Measurements from ENCODE around the gene CHAT. TPM values are rescaled to one million over a fixed set of nuclear protein-coding genes. Genes with fewer than 3 reads are reported as not detected.

Gene CHAT
- total RNA-seq, 1 donor from 2014 or later = 0.34 TPM

DNA sequence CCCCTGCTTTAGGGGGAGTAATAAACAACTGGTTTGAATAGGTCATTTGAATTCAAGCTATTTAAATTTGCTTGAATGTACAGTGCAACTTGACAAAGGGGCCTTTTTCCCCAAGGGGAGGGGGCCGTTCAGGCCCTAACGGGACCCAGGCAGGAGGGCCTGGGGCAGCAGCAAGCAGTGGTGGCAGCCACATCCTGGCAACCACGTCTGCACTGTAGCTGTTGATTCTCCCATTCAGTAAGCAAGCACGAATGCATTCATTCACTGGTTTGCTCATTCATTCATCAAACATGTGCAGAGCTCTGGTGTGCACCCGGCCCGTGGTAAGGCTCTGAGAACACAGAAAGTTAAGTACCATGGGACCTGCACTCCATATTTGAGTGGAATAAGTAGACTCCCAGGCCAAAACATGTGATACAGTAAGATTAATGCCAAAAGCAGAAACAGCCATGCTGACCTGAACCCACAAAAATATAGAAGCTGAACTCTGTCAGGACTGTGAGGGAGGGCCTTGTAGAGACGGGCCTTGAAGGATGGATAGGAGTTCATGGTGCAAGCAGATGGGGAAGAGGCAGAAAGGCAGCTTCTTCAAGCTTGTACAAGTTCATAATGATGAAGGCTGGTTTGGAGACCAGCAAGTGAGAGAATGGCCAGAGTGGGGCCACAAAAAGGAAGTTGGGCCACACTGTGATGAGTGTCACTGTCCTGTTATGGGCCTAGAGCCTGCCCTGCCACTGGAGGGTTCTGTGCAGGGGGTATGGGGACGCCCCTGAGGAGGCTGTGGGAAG is 36.3 kb downstream of the CHAT start:
- TF ChIP-seq, protein P1, sequence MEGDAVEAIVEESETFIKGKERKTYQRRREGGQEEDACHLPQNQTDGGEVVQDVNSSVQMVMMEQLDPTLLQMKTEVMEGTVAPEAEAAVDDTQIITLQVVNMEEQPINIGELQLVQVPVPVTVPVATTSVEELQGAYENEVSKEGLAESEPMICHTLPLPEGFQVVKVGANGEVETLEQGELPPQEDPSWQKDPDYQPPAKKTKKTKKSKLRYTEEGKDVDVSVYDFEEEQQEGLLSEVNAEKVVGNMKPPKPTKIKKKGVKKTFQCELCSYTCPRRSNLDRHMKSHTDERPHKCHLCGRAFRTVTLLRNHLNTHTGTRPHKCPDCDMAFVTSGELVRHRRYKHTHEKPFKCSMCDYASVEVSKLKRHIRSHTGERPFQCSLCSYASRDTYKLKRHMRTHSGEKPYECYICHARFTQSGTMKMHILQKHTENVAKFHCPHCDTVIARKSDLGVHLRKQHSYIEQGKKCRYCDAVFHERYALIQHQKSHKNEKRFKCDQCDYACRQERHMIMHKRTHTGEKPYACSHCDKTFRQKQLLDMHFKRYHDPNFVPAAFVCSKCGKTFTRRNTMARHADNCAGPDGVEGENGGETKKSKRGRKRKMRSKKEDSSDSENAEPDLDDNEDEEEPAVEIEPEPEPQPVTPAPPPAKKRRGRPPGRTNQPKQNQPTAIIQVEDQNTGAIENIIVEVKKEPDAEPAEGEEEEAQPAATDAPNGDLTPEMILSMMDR (conservative IDR thresholded peaks at IDR 0.05) = no peak
- H3K27ac Mint-ChIP-seq = no peak overlapping the region
- peaks cover 39% of the 10 kb centered on the region for H3K27me3 Mint-ChIP-seq
- H3K4me1 Mint-ChIP-seq (ENCODE audit: unreplicated experiment) = no peaks in the 10 kb centered on the region
- no peak overlapping the region for H3K4me3 Mint-ChIP-seq
- DNase-seq (ENCODE audit: extremely low spot score, unreplicated experiment) = peak; percentile 39
- H3K36me3 Mint-ChIP-seq = no peaks in the 10 kb centered on the region
- H3K9me3 Mint-ChIP-seq = no peaks in the 10 kb centered on the region

DNA sequence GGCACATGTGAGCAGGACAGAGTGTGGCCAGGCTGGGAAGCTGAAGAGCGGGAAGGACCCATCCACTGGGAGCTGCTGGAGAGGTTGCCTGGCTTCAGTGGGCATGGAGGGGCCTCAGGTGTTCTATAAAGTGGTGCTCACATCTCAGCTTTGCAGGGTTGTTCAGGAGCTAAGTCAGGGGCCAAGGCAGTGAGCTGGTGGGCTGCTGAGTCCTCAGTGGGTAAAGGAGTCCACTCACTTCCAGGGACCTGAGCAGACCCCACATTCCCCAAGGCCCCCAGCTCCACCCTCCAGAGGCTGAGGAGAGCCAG is 36.8 kb downstream of the CHAT start:
- Mint-ChIP-seq H3K9me3 (no peaks in the 10 kb centered on the region), H3K4me3 (no peak overlapping the region), H3K27ac (no peak overlapping the region), H3K36me3 (no peaks in the 10 kb centered on the region), H3K27me3 (peaks cover 39% of the 10 kb centered on the region), H3K4me1 (ENCODE audit: unreplicated experiment) (no peaks in the 10 kb centered on the region)
- peak; percentile 53 for DNase-seq (ENCODE audit: extremely low spot score, unreplicated experiment)
- TF ChIP-seq, protein P1 (conservative IDR thresholded peaks at IDR 0.05) = no peak

DNA sequence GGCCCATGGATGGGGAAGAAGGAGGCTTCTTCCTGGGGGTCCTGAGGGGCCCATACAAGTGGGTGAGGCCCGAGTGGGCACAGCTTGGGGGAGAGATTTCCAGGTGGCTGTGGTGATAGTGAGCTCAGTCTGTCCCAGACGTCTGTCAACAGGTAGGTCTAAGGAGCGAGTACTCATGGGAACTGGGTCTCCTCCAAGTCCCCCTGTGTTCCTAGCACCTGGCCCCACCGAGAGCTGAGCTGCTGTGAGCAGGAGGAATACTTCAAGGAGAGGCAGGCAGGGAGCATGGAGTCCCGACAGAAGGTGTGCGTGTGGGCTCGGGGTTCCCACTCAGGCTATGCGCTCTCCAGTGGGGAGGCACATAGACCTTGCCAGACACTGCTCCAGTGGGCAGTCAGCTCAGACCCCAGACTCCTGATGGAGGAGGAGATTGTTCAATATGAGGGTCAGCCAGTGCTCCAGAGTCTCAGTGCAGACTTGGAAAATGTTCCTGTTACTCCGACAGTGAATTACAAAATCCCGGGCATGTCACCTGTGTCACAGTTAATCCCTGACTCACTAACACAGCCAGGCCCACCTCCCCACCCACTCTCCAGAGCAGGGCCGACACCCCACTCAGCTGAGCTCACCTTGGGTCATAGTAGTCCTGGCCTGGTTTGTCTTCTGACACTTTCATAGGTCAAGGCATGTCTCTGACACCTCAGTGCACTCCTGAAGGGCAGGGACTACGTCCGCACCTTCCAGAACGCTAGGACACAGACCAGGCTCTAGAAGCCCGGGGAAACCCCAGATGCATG is 37.4 kb downstream of the CHAT start:
- Mint-ChIP-seq H3K4me1 (ENCODE audit: unreplicated experiment) (no peaks in the 10 kb centered on the region), H3K27me3 (peaks cover 39% of the 10 kb centered on the region), H3K4me3 (no peak overlapping the region), H3K27ac (no peak overlapping the region), H3K9me3 (no peaks in the 10 kb centered on the region), H3K36me3 (no peaks in the 10 kb centered on the region)
- peak; percentile 34 for DNase-seq (ENCODE audit: extremely low spot score, unreplicated experiment)
- TF ChIP-seq, protein P1 (conservative IDR thresholded peaks at IDR 0.05) = no peak

DNA sequence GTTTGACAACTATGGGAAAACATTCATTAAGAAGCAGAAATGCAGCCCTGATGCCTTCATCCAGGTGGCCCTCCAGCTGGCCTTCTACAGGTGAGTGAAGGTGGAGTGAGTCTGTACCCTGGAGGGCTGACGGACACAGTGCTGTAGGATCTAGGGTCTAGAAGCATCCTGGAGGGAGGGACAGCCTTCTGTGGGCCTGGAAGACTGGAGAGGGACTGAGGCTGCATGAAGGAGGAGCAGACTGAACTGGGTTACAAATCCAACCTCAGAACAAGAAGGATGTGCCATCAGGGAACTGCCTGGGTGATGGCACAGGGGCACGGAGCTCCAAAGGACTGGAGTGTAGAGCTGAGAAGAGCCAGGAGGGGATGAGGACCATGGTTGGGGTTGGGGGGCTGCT is 38.1 kb downstream of the CHAT start:
- Mint-ChIP-seq H3K9me3 (no peaks in the 10 kb centered on the region), H3K4me1 (ENCODE audit: unreplicated experiment) (no peaks in the 10 kb centered on the region), H3K4me3 (no peak overlapping the region), H3K27ac (no peak overlapping the region), H3K27me3 (peaks cover 44% of the 10 kb centered on the region), H3K36me3 (no peaks in the 10 kb centered on the region)
- DNase-seq (ENCODE audit: extremely low spot score, unreplicated experiment) = no peak
- TF ChIP-seq, protein P1 (conservative IDR thresholded peaks at IDR 0.05) = no peak

DNA sequence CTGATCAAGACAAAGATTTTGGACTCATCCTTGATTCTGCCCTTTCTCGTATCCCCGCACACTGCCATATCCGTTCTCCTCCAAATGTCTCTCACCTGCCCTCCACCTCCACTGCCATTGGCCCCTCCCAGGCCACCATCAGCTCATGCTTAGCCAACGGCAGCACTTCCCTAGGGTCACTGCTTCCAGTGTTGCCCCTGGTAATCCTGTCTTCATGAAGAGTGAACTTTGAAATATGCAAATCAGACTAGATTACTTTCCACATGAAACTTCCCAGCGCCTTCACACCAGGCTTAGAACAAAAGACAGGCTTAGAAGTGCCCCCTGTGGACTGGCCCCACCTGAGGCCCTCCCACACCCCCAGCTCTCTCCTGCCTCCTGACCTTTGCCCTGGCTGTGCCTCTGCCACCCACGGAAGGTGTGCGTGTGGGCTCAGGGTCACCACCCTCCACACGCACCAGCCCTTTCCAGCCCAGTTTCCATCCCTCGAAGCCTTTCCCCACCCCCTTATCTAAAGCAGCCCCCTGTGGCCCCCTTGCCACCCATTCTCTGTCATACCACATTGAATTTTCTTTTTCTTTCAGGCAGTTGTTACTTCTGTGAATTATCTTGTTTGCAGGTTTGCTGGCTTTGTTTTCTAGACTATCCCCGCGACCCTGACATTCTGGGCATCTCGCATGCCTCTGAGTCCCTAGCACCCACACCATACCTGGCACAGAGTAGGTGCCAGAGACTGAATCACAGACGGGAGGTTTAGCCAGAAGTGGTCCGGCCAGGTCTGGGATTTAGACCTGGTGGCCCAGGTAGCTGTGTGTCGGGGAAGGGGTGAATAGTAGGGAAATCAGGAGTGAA is 38.8 kb downstream of the CHAT start:
- Mint-ChIP-seq H3K9me3 (no peaks in the 10 kb centered on the region), H3K4me1 (ENCODE audit: unreplicated experiment) (no peaks in the 10 kb centered on the region), H3K4me3 (no peak overlapping the region), H3K27ac (no peak overlapping the region), H3K27me3 (peaks cover 37% of the 10 kb centered on the region), H3K36me3 (no peaks in the 10 kb centered on the region)
- TF ChIP-seq, protein P1 (conservative IDR thresholded peaks at IDR 0.05) = no peak
- DNase-seq (ENCODE audit: extremely low spot score, unreplicated experiment) = peak; percentile 45
